Calu3 (cell line): ENCODE measurements around the gene SPTBN4. TPM values are rescaled to one million over a fixed set of nuclear protein-coding genes. Genes with fewer than 3 reads are reported as not detected.

Source experiments
- BruUV-seq: library from RNA; stranded (reverse); fragments of 400-500 nt; replicated peaks from 2 replicates; lab custom pipeline; 2021; lab: Mats Ljungman, UMichigan
- CTCF ChIA-PET: fragments of 300-600 bp; sonication (Branson Sonifier 250); formaldehyde crosslinking; loops from one replicate; lab custom pipeline; 2022; ENCODE audit warnings: antibody characterized with exemption; lab: Charles Lee
- DNase-seq: peaks from one replicate; pipeline ENCODE4 v3.0.0; 2022
- H3K27ac Mint-ChIP-seq: one replicate; pipeline ENCODE4 v1.8.0; 2022; ENCODE audit warnings: mixed read lengths; ENCODE audit not compliant: unreplicated experiment
- H3K27me3 Mint-ChIP-seq: one replicate; pipeline ENCODE4 v1.8.0; 2022; ENCODE audit warnings: mixed read lengths; ENCODE audit not compliant: unreplicated experiment
- H3K36me3 Mint-ChIP-seq: one replicate; pipeline ENCODE4 v1.8.0; 2022; ENCODE audit warnings: mild to moderate bottlenecking, moderate library complexity, mixed read lengths; ENCODE audit not compliant: insufficient read depth, unreplicated experiment
- H3K4me1 Mint-ChIP-seq: one replicate; pipeline ENCODE4 v1.8.0; 2022; ENCODE audit warnings: mild to moderate bottlenecking, low read depth, mixed read lengths; ENCODE audit not compliant: unreplicated experiment
- H3K4me3 Mint-ChIP-seq: one replicate; pipeline ENCODE4 v1.8.0; 2022; ENCODE audit warnings: mild to moderate bottlenecking, low read depth, moderate library complexity, mixed read lengths; ENCODE audit not compliant: unreplicated experiment
- H3K9me3 Mint-ChIP-seq: one replicate; pipeline ENCODE4 v1.8.0; 2022; ENCODE audit warnings: low read depth, mixed read lengths; ENCODE audit not compliant: unreplicated experiment
- CTCF ChIP-seq: fragments of 200-600 bp; IDR thresholded peaks from one replicate; pipeline ENCODE4 v1.8.0; 2022; ENCODE audit warnings: antibody characterized with exemption; ENCODE audit not compliant: unreplicated experiment
- intact Hi-C: fragments of 100-400 bp; cut with micrococcal nuclease; formaldehyde crosslinking; loops from one replicate; pipeline ENCODE4 v1.10.0; 2022; ENCODE audit not compliant: unreplicated experiment
- total RNA-seq: library from RNA; stranded (reverse); gene quantifications from 2 replicates; pipeline ENCODE4 v1.2.3, GENCODE V29; 2022

SPTBN4 gene
- total RNA-seq, 1 experiment from 2014 or later, result 0.80 TPM

- Mint-ChIP-seq H3K27ac (no peak overlapping the region), H3K36me3 (peaks cover 11% of the 10 kb centered on the region), H3K27me3 (no peaks in the 10 kb centered on the region), H3K4me3 (no peak overlapping the region), H3K4me1 (no peaks in the 10 kb centered on the region), H3K9me3 (peaks cover 3% of the 10 kb centered on the region)
- no TSS peak for BruUV-seq
- intact Hi-C loops, result no loop called here
- CTCF ChIA-PET, result no interaction called here
- DNase-seq, result no peak
- no peak for TF ChIP-seq CTCF
Observed at GRCh38 chr19:40625406-40626120, 158.8 kb downstream of the SPTBN4 start.

Other genes with a start within 250 kb of the SPTBN4 start
- gene TTC9B, start 248.6 kb upstream of the SPTBN4 start, total RNA-seq, result not detected in 2 replicates
- 0.83 and 0.94 TPM in 2 replicates for gene CCNP, start 240.3 kb upstream of the SPTBN4 start, total RNA-seq
- 179 and 182 TPM in 2 replicates for gene AKT2, start 181.7 kb upstream of the SPTBN4 start, total RNA-seq
- gene C19orf47, start 118.6 kb upstream of the SPTBN4 start, total RNA-seq, result 19.3 and 22.7 TPM in 2 replicates
- gene PLD3, start 118.3 kb upstream of the SPTBN4 start, total RNA-seq, result 184 and 192 TPM in 2 replicates
- 0.14 TPM in 1 of 2 replicates, not detected in the other for gene HIPK4, start 76.8 kb upstream of the SPTBN4 start, total RNA-seq
- 1.6 and 1.8 TPM in 2 replicates for gene PRX, start 53.6 kb upstream of the SPTBN4 start, total RNA-seq
- 12.3 and 15.4 TPM in 2 replicates for gene SERTAD1, start 41.0 kb upstream of the SPTBN4 start, total RNA-seq
- 51.9 and 56.7 TPM in 2 replicates for gene SERTAD3, start 22.7 kb upstream of the SPTBN4 start, total RNA-seq
- 107 and 118 TPM in 2 replicates for gene BLVRB, start 1.3 kb upstream of the SPTBN4 start, total RNA-seq
- gene SHKBP1, start 109.9 kb downstream of the SPTBN4 start, total RNA-seq, result 117 TPM in 2 replicates
- gene LTBP4, start 134.4 kb downstream of the SPTBN4 start, total RNA-seq, result 14.1 and 20.3 TPM in 2 replicates
- 21.4 and 25.3 TPM in 2 replicates for gene NUMBL, start 223.7 kb downstream of the SPTBN4 start, total RNA-seq
- 55.9 and 62.7 TPM in 2 replicates for gene COQ8B, start 249.9 kb downstream of the SPTBN4 start, total RNA-seq